PC-9 (cell line): ENCODE results near the gene DSEL.

Experiments used
- EZH2 ChIP-seq: fragments of 200-600 bp; sonication (generic); IDR thresholded peaks from 2 replicates; pipeline ENCODE4 v1.8.0; 2017; ENCODE audit warnings: antibody characterized with exemption, low read depth
- TF ChIP-seq, protein P1 (sequence below): fragments of 200-600 bp; sonication (generic); conservative IDR thresholded peaks from 2 replicates; pipeline ENCODE4 v1.6.1; 2017; ENCODE audit warnings: mixed run types, antibody characterized with exemption, mild to moderate bottlenecking, moderate library complexity

DNA sequence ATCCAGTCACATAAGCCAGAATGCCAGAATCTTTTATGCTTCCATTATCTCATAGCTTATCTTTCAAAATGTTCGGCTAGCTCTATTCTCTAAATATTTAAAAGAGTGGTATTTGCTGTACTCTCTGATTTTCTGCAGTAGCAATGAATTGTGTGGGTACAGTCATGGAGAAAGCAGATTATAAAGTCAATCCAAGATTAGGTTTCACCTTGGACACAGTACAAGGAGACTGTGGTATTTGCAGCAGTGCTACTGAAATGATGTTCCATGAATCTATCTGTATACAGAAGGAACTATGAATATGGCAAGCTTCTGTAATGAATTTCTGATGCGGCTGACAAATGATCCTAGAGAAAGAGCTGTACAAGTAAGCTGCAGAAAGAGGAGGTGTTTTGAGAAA is 15.4 kb upstream of the DSEL start:
- TF ChIP-seq, protein P1, sequence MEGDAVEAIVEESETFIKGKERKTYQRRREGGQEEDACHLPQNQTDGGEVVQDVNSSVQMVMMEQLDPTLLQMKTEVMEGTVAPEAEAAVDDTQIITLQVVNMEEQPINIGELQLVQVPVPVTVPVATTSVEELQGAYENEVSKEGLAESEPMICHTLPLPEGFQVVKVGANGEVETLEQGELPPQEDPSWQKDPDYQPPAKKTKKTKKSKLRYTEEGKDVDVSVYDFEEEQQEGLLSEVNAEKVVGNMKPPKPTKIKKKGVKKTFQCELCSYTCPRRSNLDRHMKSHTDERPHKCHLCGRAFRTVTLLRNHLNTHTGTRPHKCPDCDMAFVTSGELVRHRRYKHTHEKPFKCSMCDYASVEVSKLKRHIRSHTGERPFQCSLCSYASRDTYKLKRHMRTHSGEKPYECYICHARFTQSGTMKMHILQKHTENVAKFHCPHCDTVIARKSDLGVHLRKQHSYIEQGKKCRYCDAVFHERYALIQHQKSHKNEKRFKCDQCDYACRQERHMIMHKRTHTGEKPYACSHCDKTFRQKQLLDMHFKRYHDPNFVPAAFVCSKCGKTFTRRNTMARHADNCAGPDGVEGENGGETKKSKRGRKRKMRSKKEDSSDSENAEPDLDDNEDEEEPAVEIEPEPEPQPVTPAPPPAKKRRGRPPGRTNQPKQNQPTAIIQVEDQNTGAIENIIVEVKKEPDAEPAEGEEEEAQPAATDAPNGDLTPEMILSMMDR, result no peak
- no peak for TF ChIP-seq EZH2
